ENCODE data around the gene SLC9A8.

GRCh38 chr20:49798718-49799117 is 13.9 kb upstream of the SLC9A8 start:
- TF ChIP-seq TAF1 (IDR thresholded peaks at IDR 0.05; ENCODE audit: borderline replicate concordance, low read depth, low read length) (no peak), POLR2A (IDR thresholded peaks at IDR 0.05; ENCODE audit: low read depth, low read length) (no peak)
